G401 (cell line): ENCODE results near the gene ARV1. TPM values are rescaled to one million over a fixed set of nuclear protein-coding genes. Genes with fewer than 3 reads are reported as not detected.

Experiments used
- DNase-seq: peaks from one replicate; pipeline ENCODE4 v3.0.0-alpha.2; 2015; ENCODE audit warnings: low spot score
- in situ Hi-C: cut with HindIII; loops from 2 replicates; pipeline ENCODE4 v1.10.0; 2016; ENCODE audit warnings: low sequenced_read_pairs, mixed read lengths
- total RNA-seq: library from RNA; depleted of rRNA; stranded (reverse); fragments of >200 nt; shearing (Covaris generic); gene quantifications from 2 replicates; pipeline ENCODE4 v1.2.3, GENCODE V29; 2014; rRNA removed

Gene ARV1
- 12.2 and 13.5 TPM in 2 replicates for total RNA-seq

- peak; percentile 99 for DNase-seq
- in situ Hi-C loops: no loop called here
These were observed at the start of gene ARV1, which contains the start of gene TTC13 for GRCh38 chr1:230978491-230979388. Gene ARV1, plus strand, starts transcription at chr1:230979094. Its CDS starts 12 bp downstream, at chr1:230979106. Gene TTC13, minus strand, starts transcription at chr1:230978861. Its CDS starts 31 bp downstream, at chr1:230978830.

GRCh38 chr1:230930986-230931385 lies 47.9 kb upstream of the ARV1 start:
- DNase-seq: no peak
- in situ Hi-C loops: no loop called here

GRCh38 chr1:230935852-230936251 lies 43.0 kb upstream of the ARV1 start:
- in situ Hi-C loops: no loop called here
- no peak for DNase-seq

GRCh38 chr1:230936475-230936874 lies 42.4 kb upstream of the ARV1 start:
- no peak for DNase-seq
- in situ Hi-C loops: no loop called here

- DNase-seq: no peak
- in situ Hi-C loops: no loop called here
These were observed 41.5 kb upstream of the ARV1 start for GRCh38 chr1:230937371-230937770.

GRCh38 chr1:230938924-230939368 lies 39.9 kb upstream of the ARV1 start:
- DNase-seq: no peak
- in situ Hi-C loops: no loop called here

- in situ Hi-C loops: no loop called here
- no peak for DNase-seq
These were observed 38.9 kb upstream of the ARV1 start for GRCh38 chr1:230939806-230940489.

- no peak for DNase-seq
- in situ Hi-C loops: no loop called here
These were observed 38.0 kb upstream of the ARV1 start for GRCh38 chr1:230940848-230941247.

GRCh38 chr1:230943048-230943593 lies 35.8 kb upstream of the ARV1 start:
- in situ Hi-C loops: no loop called here
- no peak for DNase-seq

GRCh38 chr1:230948301-230948700 lies 30.6 kb upstream of the ARV1 start:
- in situ Hi-C loops: no loop called here
- no peak for DNase-seq

- no peak for DNase-seq
- in situ Hi-C loops: no loop called here
These were observed 30.0 kb upstream of the ARV1 start for GRCh38 chr1:230948903-230949302.

GRCh38 chr1:230950404-230950803 lies 28.5 kb upstream of the ARV1 start:
- in situ Hi-C loops: no loop called here
- DNase-seq: no peak

- in situ Hi-C loops: no loop called here
- no peak for DNase-seq
These were observed 21.3 kb upstream of the ARV1 start for GRCh38 chr1:230957580-230957989.

GRCh38 chr1:230958370-230958769 lies 20.5 kb upstream of the ARV1 start:
- no peak for DNase-seq
- in situ Hi-C loops: no loop called here

- DNase-seq: no peak
- in situ Hi-C loops: no loop called here
These were observed 14.0 kb upstream of the ARV1 start for GRCh38 chr1:230964896-230965295.

- in situ Hi-C loops: no loop called here
- no peak for DNase-seq
These were observed 13.4 kb upstream of the ARV1 start for GRCh38 chr1:230965535-230965934.

GRCh38 chr1:230966358-230966873 lies 12.5 kb upstream of the ARV1 start:
- in situ Hi-C loops: no loop called here
- no peak for DNase-seq

- in situ Hi-C loops: no loop called here
- no peak for DNase-seq
These were observed 8.5 kb upstream of the ARV1 start for GRCh38 chr1:230970432-230970831.

- DNase-seq: no peak
- in situ Hi-C loops: no loop called here
These were observed 7.1 kb upstream of the ARV1 start for GRCh38 chr1:230971771-230972170.

- DNase-seq: no peak
- in situ Hi-C loops: no loop called here
These were observed 6.0 kb upstream of the ARV1 start for GRCh38 chr1:230972855-230973271.
